Ascending aorta (tissue), 2 donors: Measurements from ENCODE around the gene ZNF534. TPM values are rescaled to one million over a fixed set of nuclear protein-coding genes. Genes with fewer than 3 reads are reported as not detected.

Experiments used
- DNase-seq, 2 donors: peaks; one replicate each; pipeline ENCODE4 v3.0.0-alpha.2; 2019; ENCODE audit warnings: low spot score in 2 of 2
- H3K27ac ChIP-seq, 2 donors: fragments of 200-600 bp; sonication (generic); one replicate each; pipeline ENCODE4 v1.5.1; 2016 to 2017; ENCODE audit warnings: mild to moderate bottlenecking in 1 of 2
- H3K27me3 ChIP-seq: fragments of 200-600 bp; sonication (generic); one replicate; pipeline ENCODE4 v1.5.1; 2017
- H3K36me3 ChIP-seq, 2 donors: fragments of 200-600 bp; sonication (generic); one replicate each; pipeline ENCODE4 v1.5.1; 2016
- H3K4me1 ChIP-seq, 2 donors: fragments of 200-600 bp; sonication (generic); one replicate each; pipeline ENCODE4 v1.5.1; 2016 to 2017; ENCODE audit warnings: mild to moderate bottlenecking in 1 of 2
- H3K4me3 ChIP-seq, 2 donors: fragments of 200-600 bp; sonication (generic); one replicate each; pipeline ENCODE4 v1.5.1; 2016 to 2017; ENCODE audit warnings: mild to moderate bottlenecking in 1 of 2
- H3K9me3 ChIP-seq, 2 donors: fragments of 200-600 bp; sonication (generic); one replicate each; pipeline ENCODE4 v1.5.1; 2016
- intact Hi-C: fragments of 100-400 bp; cut with DNase I; formaldehyde crosslinking; loops from one replicate; pipeline ENCODE4 v1.15.1; 2023
- total RNA-seq: library from RNA; depleted of rRNA; stranded (reverse); fragments of >200 nt; gene quantifications from one replicate; pipeline ENCODE4 v1.1.0, GENCODE V29; 2016
- TF ChIP-seq, protein P1 (sequence below), 3 experiments: fragments of 200-600 bp in 2 of 3; fragments of 450-650 bp in 1 of 3; sonication (generic) in 2 of 3; IDR thresholded peaks; one replicate each; pipeline ENCODE4 v1.5.1; 2016 to 2019; ENCODE audit warnings: antibody characterized with exemption in 3 of 3, mild to moderate bottlenecking in 1 of 3, moderate library complexity in 1 of 3

Gene ZNF534
- total RNA-seq: not detected

DNA sequence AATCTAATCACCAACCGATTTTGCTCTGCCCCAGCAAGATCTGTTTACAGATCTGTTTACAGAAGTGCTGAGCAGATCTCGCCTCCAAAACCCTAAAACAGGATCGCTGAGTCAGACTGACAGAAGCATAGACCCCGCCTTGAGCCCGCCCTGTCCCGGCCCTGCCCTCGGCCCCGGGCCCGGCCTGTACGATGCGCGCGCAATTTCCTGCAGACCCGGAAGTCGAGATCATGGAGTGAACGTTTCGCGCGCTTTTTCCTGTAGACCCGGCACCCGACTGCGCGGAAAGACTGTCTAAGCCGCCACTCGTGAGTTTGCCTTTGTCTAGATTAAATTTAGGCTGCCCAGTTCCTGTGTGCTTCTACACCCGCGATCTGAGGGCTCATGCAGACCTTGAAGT, at the start of gene ZNF534:
ZNF534 (plus strand) TSS at position 212 of the 400 bp plus-strand sequence. CDS start 2,327 bp downstream, outside the sequence.
- H3K36me3 ChIP-seq: peaks cover 0 to 13% of the 10 kb centered on the region in 2 donors
- intact Hi-C loops: no loop called here
- H3K27me3 ChIP-seq: no peaks in the 10 kb centered on the region
- H3K9me3 ChIP-seq: peaks cover 30 to 81% of the 10 kb centered on the region in 2 donors
- TF ChIP-seq, protein P1, sequence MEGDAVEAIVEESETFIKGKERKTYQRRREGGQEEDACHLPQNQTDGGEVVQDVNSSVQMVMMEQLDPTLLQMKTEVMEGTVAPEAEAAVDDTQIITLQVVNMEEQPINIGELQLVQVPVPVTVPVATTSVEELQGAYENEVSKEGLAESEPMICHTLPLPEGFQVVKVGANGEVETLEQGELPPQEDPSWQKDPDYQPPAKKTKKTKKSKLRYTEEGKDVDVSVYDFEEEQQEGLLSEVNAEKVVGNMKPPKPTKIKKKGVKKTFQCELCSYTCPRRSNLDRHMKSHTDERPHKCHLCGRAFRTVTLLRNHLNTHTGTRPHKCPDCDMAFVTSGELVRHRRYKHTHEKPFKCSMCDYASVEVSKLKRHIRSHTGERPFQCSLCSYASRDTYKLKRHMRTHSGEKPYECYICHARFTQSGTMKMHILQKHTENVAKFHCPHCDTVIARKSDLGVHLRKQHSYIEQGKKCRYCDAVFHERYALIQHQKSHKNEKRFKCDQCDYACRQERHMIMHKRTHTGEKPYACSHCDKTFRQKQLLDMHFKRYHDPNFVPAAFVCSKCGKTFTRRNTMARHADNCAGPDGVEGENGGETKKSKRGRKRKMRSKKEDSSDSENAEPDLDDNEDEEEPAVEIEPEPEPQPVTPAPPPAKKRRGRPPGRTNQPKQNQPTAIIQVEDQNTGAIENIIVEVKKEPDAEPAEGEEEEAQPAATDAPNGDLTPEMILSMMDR (IDR thresholded peaks at IDR 0.05): no peak
- H3K4me3 ChIP-seq: no peak within 1 kb of the TSS
- no peak for DNase-seq
- no peak within 1 kb of the TSS for H3K27ac ChIP-seq
- no peaks in the 10 kb centered on the region for H3K4me1 ChIP-seq

DNA sequence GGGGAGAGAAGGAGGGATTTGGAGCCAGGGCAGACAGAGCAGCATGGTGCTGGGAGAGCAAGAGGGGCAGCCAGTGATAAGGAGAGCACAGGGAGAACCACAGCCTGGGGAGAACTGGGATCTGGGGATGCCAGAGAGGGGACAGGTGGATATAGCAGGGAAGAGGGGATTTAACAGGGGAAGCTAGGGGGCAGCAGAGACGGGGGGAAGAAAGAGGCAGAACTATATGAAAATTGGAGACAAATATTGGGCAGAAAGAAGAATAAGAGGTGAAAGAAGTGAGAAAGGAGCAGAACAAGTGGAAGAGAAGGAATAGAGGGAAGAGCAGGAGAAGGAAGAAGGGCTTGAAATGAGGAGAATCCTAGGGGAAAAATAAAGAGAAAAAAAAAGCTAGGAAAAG, 37.8 kb upstream of the ZNF534 start:
- TF ChIP-seq, protein P1 (IDR thresholded peaks at IDR 0.05): no peak
- intact Hi-C loops: loop anchor here (10.0 kb wide), 1 partner anchor 344 kb away; the partner anchor contains the start of gene ZNF611
- Histone ChIP-seq H3K27ac (no peak overlapping the region), H3K36me3 (peaks cover 25 to 62% of the 10 kb centered on the region in 2 donors), H3K27me3 (no peaks in the 10 kb centered on the region), H3K4me1 (no peaks in the 10 kb centered on the region), H3K4me3 (no peak overlapping the region), H3K9me3 (peaks cover 55 to 96% of the 10 kb centered on the region in 2 donors)
- DNase-seq: no peak

DNA sequence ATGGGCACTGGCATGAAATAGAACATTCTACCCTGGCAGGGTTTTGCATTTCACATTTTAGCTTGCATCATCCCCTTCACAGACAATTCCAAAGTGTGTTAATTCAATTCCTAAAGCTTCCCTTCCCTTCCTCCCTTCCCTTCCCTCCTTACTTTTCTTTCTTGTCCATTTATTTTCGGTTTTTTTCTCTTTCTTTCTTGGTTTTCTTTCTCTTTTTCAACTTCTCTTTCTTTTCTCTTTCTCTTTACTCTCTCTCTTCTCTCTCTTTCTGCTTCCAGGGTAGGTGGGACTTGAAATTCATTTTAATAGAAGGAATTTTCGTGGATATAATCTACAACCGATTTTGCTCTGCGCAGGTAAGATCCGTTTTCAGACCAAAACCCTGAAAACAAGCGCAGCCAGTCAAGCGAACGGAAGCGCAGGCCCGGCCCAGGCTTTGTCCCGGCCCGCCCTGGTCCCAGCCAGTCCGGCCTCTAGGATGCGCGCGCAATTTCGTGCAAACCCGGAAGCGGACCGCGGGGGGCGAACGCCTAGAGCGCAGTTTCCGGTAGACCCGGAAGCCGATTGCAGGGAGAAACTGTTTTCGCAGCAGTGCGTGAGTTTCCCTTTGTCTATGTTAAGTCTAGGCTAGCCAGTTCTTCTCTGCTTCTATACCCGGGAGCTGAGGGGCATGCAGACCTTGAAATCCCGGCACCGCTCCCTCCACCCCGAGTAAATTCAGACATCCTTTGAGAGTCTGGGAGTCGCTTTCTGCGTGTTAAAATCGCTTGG, 31.5 kb upstream of the ZNF534 start, which contains the start of gene ZNF528:
ZNF528 (plus strand) TSS at position 540 of the 771 bp plus-strand sequence. CDS start 4,165 bp downstream, outside the sequence.
- H3K27ac ChIP-seq: peak within 1 kb of the TSS; percentile 64 to 84
- H3K4me1 ChIP-seq: peaks cover 7 to 15% of the 10 kb centered on the region in 2 donors
- intact Hi-C loops: loop anchor here (2.0 to 10.0 kb wide), 2 partner anchors 137 to 337 kb away; partner anchors contain the start of gene ZNF611
- H3K4me3 ChIP-seq: peak within 1 kb of the TSS; percentile 79 to 90
- H3K9me3 ChIP-seq: peaks cover 9 to 40% of the 10 kb centered on the region in 2 donors
- DNase-seq: peak; percentile 72 to 97
- H3K27me3 ChIP-seq: no peaks in the 10 kb centered on the region
- TF ChIP-seq, protein P1 (IDR thresholded peaks at IDR 0.05): no peak
- H3K36me3 ChIP-seq: peaks cover 28 to 50% of the 10 kb centered on the region in 2 donors

DNA sequence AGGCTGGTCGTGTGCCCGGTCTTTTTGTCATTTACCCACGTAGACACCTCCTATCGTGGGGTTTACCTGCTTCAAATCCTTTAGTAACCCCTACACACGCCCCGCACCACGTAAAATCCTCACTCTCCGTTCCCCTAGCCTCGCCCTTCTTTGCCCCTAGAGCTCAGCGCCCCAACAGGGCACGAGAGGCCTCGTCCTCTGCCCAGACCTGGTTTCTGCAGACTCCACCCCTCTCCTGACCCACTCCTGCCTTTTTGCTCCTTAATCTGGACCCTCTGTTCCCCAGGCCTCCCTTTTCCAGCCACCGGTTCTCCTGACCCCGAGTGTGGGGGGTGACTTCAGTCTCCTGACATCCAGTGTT, 30.9 kb upstream of the ZNF534 start:
- H3K27me3 ChIP-seq: no peaks in the 10 kb centered on the region
- peak overlapping the region; percentile 79 to 90 for H3K4me3 ChIP-seq
- peaks cover 7 to 15% of the 10 kb centered on the region in 2 donors for H3K4me1 ChIP-seq
- peak overlapping the region; percentile 64 to 84 for H3K27ac ChIP-seq
- H3K9me3 ChIP-seq: peaks cover 7 to 38% of the 10 kb centered on the region in 2 donors
- TF ChIP-seq, protein P1 (IDR thresholded peaks at IDR 0.05): no peak
- peaks cover 34 to 56% of the 10 kb centered on the region in 2 donors for H3K36me3 ChIP-seq
- peak in 1 of 2 donors; percentile 65 for DNase-seq
- intact Hi-C loops: loop anchor here (10.0 kb wide), 1 partner anchor 337 kb away; the partner anchor contains the start of gene ZNF611

DNA sequence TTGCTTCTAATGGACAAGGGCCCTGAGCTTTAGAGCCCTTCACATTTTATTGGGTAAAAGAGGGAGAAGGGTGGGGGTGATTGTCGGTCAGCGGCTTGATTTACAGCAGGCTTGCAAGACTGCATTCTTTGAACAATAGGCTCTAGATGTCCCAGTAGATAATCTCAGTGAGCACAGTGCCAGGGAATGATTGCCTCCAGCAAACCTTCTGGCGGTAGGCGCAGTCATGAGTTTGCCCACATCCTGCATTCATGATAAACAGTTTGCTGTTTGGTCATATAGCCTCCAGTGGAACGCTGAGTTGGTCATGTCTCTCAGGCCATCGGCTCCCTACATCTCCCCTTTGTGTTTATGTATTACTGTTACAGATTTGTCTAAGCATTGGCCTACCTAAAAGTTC, 18.7 kb upstream of the ZNF534 start:
- intact Hi-C loops: no loop called here
- H3K4me1 ChIP-seq: no peaks in the 10 kb centered on the region
- peaks cover 79 to 91% of the 10 kb centered on the region in 2 donors for H3K36me3 ChIP-seq
- no peak overlapping the region for H3K27ac ChIP-seq
- DNase-seq: no peak
- TF ChIP-seq, protein P1 (IDR thresholded peaks at IDR 0.05): no peak
- H3K9me3 ChIP-seq: peaks cover 74 to 99% of the 10 kb centered on the region in 2 donors
- no peaks in the 10 kb centered on the region for H3K27me3 ChIP-seq
- H3K4me3 ChIP-seq: no peak overlapping the region
